GM18526 (cell line): ENCODE results near the gene MSL2.

Source experiments
- POLR2A ChIP-seq: IDR thresholded peaks from 3 replicates; pipeline ENCODE4 v1.6.1; 2011; ENCODE audit not compliant: insufficient read length; ENCODE audit errors: extremely low read depth

The MSL2 gene

GRCh38 chr3:136110481-136110880, 85.7 kb downstream of the MSL2 start:
- no peak for TF ChIP-seq POLR2A

DNA sequence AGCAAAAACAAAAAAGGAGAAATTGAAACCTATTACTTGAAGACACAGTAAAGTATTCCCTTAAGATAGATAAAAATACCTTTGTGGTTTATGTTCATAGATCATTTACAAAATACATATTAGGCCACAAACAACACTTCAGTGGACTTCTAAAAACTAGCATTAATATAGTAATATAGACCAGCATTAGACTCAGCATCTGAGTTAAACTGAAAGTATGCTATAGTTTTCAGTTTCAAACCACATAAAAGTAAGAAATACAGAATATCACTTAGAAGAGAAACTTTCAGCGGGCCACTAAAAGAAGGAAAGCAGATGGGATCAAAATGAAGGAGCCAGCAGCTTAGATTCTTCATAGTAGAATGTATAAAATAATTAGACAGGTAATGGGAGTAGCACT, 86.6 kb downstream of the MSL2 start:
- TF ChIP-seq POLR2A = no peak

- no peak for TF ChIP-seq POLR2A
Measured at GRCh38 chr3:136106101-136106500, 90.0 kb downstream of the MSL2 start.

DNA sequence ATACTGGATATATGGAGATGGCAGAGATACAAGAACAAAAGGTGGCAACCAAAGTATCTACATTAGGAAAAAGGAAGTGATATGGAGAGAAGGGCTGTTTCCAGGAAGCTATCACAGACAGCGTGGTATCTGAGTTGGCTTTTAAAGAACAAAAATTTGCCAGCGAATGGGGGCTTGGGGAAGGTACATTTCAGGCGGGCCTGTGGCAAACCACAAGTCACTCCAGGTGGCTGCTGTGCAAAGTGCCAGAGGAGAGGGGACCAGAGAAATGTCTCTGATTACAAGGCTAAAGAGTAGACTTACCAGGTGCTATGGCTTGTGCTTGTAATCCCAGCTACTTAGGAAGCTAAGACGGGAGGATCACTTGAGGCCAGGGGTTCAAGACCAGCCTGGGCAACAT, 91.1 kb downstream of the MSL2 start:
- no peak for TF ChIP-seq POLR2A
